ENCODE measurements around the gene PEAK1. TPM values are rescaled to one million over a fixed set of nuclear protein-coding genes. Genes with fewer than 3 reads are reported as not detected.

Gene PEAK1
- polyA plus RNA-seq, 1 experiment = 52.1 TPM

GRCh38 chr15:77461486-77461885 is 41.6 kb upstream of the PEAK1 start:
- Histone ChIP-seq H3K9me3 (ENCODE audit: control insufficient read depth, insufficient read depth, low read length) (no peaks in the 10 kb centered on the region), H3K4me3 (ENCODE audit: low read depth, low read length) (no peak overlapping the region), H3K27ac (ENCODE audit: low read depth, low read length) (no peak overlapping the region), H3K27me3 (ENCODE audit: control insufficient read depth, insufficient read depth, low read length) (no peaks in the 10 kb centered on the region)
- TF ChIP-seq CTCF (IDR thresholded peaks at IDR 0.05; ENCODE audit: low read depth, low read length) = no peak
- ChIA-PET POLR2A (no interaction called here), CTCF (no interaction called here)
- no peak for DNase-seq (ENCODE audit: low read depth, low spot score)

GRCh38 chr15:77459031-77459430 is 39.1 kb upstream of the PEAK1 start:
- CTCF ChIA-PET = interaction anchor here (1.9 kb wide), 1 partner anchor 273 kb away, joined by 5 read pairs; no protein-coding TSS in a partner anchor
- DNase-seq (ENCODE audit: low read depth, low spot score) = no peak
- H3K4me3 ChIP-seq (ENCODE audit: low read depth, low read length) = no peak overlapping the region
- no peaks in the 10 kb centered on the region for H3K9me3 ChIP-seq (ENCODE audit: control insufficient read depth, insufficient read depth, low read length)
- POLR2A ChIA-PET = no interaction called here
- H3K27me3 ChIP-seq (ENCODE audit: control insufficient read depth, insufficient read depth, low read length) = no peaks in the 10 kb centered on the region
- no peak overlapping the region for H3K27ac ChIP-seq (ENCODE audit: low read depth, low read length)
- TF ChIP-seq CTCF (IDR thresholded peaks at IDR 0.05; ENCODE audit: low read depth, low read length) = no peak

- TF ChIP-seq CTCF (IDR thresholded peaks at IDR 0.05; ENCODE audit: low read depth, low read length) = no peak
- ChIA-PET CTCF (interaction anchor here (0.7 to 1.9 kb wide), 3 partner anchors 40 to 272 kb away, joined by 3 to 5 read pairs (median 5); no protein-coding TSS in a partner anchor), POLR2A (interaction anchor here (0.6 kb wide), 1 partner anchor 25 kb away, joined by 3 read pairs; no protein-coding TSS in a partner anchor)
- Histone ChIP-seq H3K4me3 (ENCODE audit: low read depth, low read length) (no peak overlapping the region), H3K27me3 (ENCODE audit: control insufficient read depth, insufficient read depth, low read length) (no peaks in the 10 kb centered on the region), H3K27ac (ENCODE audit: low read depth, low read length) (no peak overlapping the region), H3K9me3 (ENCODE audit: control insufficient read depth, insufficient read depth, low read length) (no peaks in the 10 kb centered on the region)
- no peak for DNase-seq (ENCODE audit: low read depth, low spot score)
These were observed 38.0 kb upstream of the PEAK1 start for GRCh38 chr15:77457905-77458265.

- no peak for TF ChIP-seq CTCF (IDR thresholded peaks at IDR 0.05; ENCODE audit: low read depth, low read length)
- Histone ChIP-seq H3K27ac (ENCODE audit: low read depth, low read length) (no peak overlapping the region), H3K9me3 (ENCODE audit: control insufficient read depth, insufficient read depth, low read length) (no peaks in the 10 kb centered on the region), H3K27me3 (ENCODE audit: control insufficient read depth, insufficient read depth, low read length) (no peaks in the 10 kb centered on the region), H3K4me3 (ENCODE audit: low read depth, low read length) (no peak overlapping the region)
- CTCF ChIA-PET = interaction anchor here (0.6 to 1.9 kb wide), 4 partner anchors 16 to 272 kb away, joined by 3 to 5 read pairs (median 4); no protein-coding TSS in a partner anchor
- no peak for DNase-seq (ENCODE audit: low read depth, low spot score)
- POLR2A ChIA-PET = interaction anchor here (0.5 kb wide), 1 partner anchor 240 kb away, joined by 6 read pairs; no protein-coding TSS in a partner anchor
These were observed 37.4 kb upstream of the PEAK1 start for GRCh38 chr15:77457191-77457904.

- no peak overlapping the region for H3K27ac ChIP-seq (ENCODE audit: low read depth, low read length)
- H3K9me3 ChIP-seq (ENCODE audit: control insufficient read depth, insufficient read depth, low read length) = no peaks in the 10 kb centered on the region
- no peaks in the 10 kb centered on the region for H3K27me3 ChIP-seq (ENCODE audit: control insufficient read depth, insufficient read depth, low read length)
- CTCF ChIA-PET = interaction anchor here (0.6 to 1.5 kb wide), 3 partner anchors 15 to 87 kb away, joined by 3 to 5 read pairs (median 3); no protein-coding TSS in a partner anchor
- no peak overlapping the region for H3K4me3 ChIP-seq (ENCODE audit: low read depth, low read length)
- POLR2A ChIA-PET = interaction anchor here (0.5 to 1.2 kb wide), 2 partner anchors 38 to 239 kb away, joined by 5 to 6 read pairs; no protein-coding TSS in a partner anchor
- DNase-seq (ENCODE audit: low read depth, low spot score) = peak; percentile 20
- TF ChIP-seq CTCF (IDR thresholded peaks at IDR 0.05; ENCODE audit: low read depth, low read length) = no peak
These were observed 36.8 kb upstream of the PEAK1 start for GRCh38 chr15:77456746-77457145.

Measured in AG04450 (cell line).